NT2/D1 (cell line): Measurements from ENCODE around the gene FZD2.
"Not testable (repeated sequence)": the region's sequence is repeated elsewhere in the genome, so short reads cannot be mapped to it uniquely, and the experiment has no call there.

Experiments
- DNase-seq: peaks from one replicate; pipeline ENCODE4 v3.0.0-alpha.2; 2011; ENCODE audit warnings: low read depth, low spot score
- H3K27me3 ChIP-seq: 2 replicates; pipeline ENCODE4 v1.6.0; 2011; ENCODE audit warnings: mild to moderate bottlenecking; ENCODE audit not compliant: insufficient read length, insufficient read depth
- H3K36me3 ChIP-seq: 2 replicates; pipeline ENCODE4 v1.6.1; 2011; ENCODE audit warnings: mild to moderate bottlenecking, low read length, mixed read lengths; ENCODE audit not compliant: insufficient read depth, insufficient read length
- H3K4me1 ChIP-seq: 2 replicates; pipeline ENCODE4 v1.5.1; 2011; ENCODE audit not compliant: insufficient read depth, insufficient read length
- H3K4me3 ChIP-seq: 2 replicates; pipeline ENCODE4 v1.5.1; 2011; ENCODE audit warnings: low read depth; ENCODE audit not compliant: insufficient read length
- H3K9ac ChIP-seq: 2 replicates; pipeline ENCODE4 v1.6.0; 2011; ENCODE audit warnings: low read depth; ENCODE audit not compliant: insufficient read length
- H3K9me3 ChIP-seq: 2 replicates; pipeline ENCODE4 v1.5.1; 2011; ENCODE audit warnings: mild to moderate bottlenecking, low read length; ENCODE audit not compliant: insufficient read depth
- SUZ12 ChIP-seq: IDR thresholded peaks from 2 replicates; pipeline ENCODE4 v1.6.1; 2011; ENCODE audit not compliant: insufficient read length, insufficient read depth; ENCODE audit errors: extremely low read depth
- YY1 ChIP-seq: IDR thresholded peaks from 2 replicates; pipeline ENCODE4 v1.6.1; 2011; ENCODE audit not compliant: insufficient read length, insufficient read depth
- ZNF274 ChIP-seq: IDR thresholded peaks from 2 replicates; pipeline ENCODE4 v1.6.1; 2011; ENCODE audit warnings: mild to moderate bottlenecking, low read depth, low read length

The FZD2 gene

GRCh38 chr17:44527954-44528353, 29.3 kb upstream of the FZD2 start:
- peaks cover 23% of the 10 kb centered on the region; the same call in 1 of the 2 replicates for H3K9me3 ChIP-seq
- no peak overlapping the region for H3K9ac ChIP-seq
- DNase-seq = no peak
- no peaks in the 10 kb centered on the region for H3K4me1 ChIP-seq
- H3K36me3 ChIP-seq = no peaks in the 10 kb centered on the region
- no peak overlapping the region for H3K4me3 ChIP-seq
- TF ChIP-seq SUZ12 = no peak
- no peak for TF ChIP-seq ZNF274
- TF ChIP-seq YY1 = no peak
- H3K27me3 ChIP-seq = no peaks in the 10 kb centered on the region

- H3K9ac ChIP-seq = no peak overlapping the region
- H3K27me3 ChIP-seq = no peaks in the 10 kb centered on the region
- DNase-seq = no peak
- peaks cover 5% of the 10 kb centered on the region for H3K4me1 ChIP-seq
- no peaks in the 10 kb centered on the region for H3K36me3 ChIP-seq
- peaks cover 19% of the 10 kb centered on the region; the same call in 1 of the 2 replicates for H3K9me3 ChIP-seq
- no peak overlapping the region for H3K4me3 ChIP-seq
- TF ChIP-seq ZNF274 = no peak
- no peak for TF ChIP-seq YY1
- TF ChIP-seq SUZ12 = no peak
These were observed 27.4 kb upstream of the FZD2 start for GRCh38 chr17:44529864-44530263.

GRCh38 chr17:44530896-44531418, 26.3 kb upstream of the FZD2 start:
- H3K27me3 ChIP-seq = no peaks in the 10 kb centered on the region
- no peak for DNase-seq
- no peak overlapping the region for H3K9ac ChIP-seq
- H3K4me3 ChIP-seq = no peak overlapping the region
- H3K9me3 ChIP-seq = peaks cover 15% of the 10 kb centered on the region; the same call in 1 of the 2 replicates
- no peaks in the 10 kb centered on the region for H3K36me3 ChIP-seq
- H3K4me1 ChIP-seq = peaks cover 8% of the 10 kb centered on the region
- no peak for TF ChIP-seq YY1
- no peak for TF ChIP-seq SUZ12
- TF ChIP-seq ZNF274 = no peak

GRCh38 chr17:44533533-44534246, 23.6 kb upstream of the FZD2 start:
- TF ChIP-seq ZNF274 (no peak), SUZ12 (no peak), YY1 (no peak)
- Histone ChIP-seq H3K4me3 (no peak overlapping the region), H3K9me3 (no peaks in the 10 kb centered on the region), H3K9ac (peak overlapping the region; percentile 56), H3K36me3 (no peaks in the 10 kb centered on the region), H3K27me3 (peaks cover 6% of the 10 kb centered on the region), H3K4me1 (peaks cover 22% of the 10 kb centered on the region)
- DNase-seq = peak; percentile 80

GRCh38 chr17:44536090-44536953, 21.0 kb upstream of the FZD2 start:
- peak overlapping the region; percentile 56 for H3K9ac ChIP-seq
- DNase-seq = no peak
- no peaks in the 10 kb centered on the region for H3K36me3 ChIP-seq
- TF ChIP-seq ZNF274 (no peak), YY1 (no peak), SUZ12 (no peak)
- no peaks in the 10 kb centered on the region for H3K9me3 ChIP-seq
- H3K27me3 ChIP-seq = peaks cover 15% of the 10 kb centered on the region
- H3K4me3 ChIP-seq = no peak overlapping the region
- H3K4me1 ChIP-seq = peaks cover 23% of the 10 kb centered on the region

- H3K9ac ChIP-seq, DNase-seq, H3K9me3 ChIP-seq, H3K4me3 ChIP-seq, H3K36me3 ChIP-seq: not testable (repeated sequence)
- Histone ChIP-seq H3K4me1 (peaks cover 32% of the 10 kb centered on the region), H3K27me3 (peaks cover 19% of the 10 kb centered on the region)
These were observed 19.4 kb upstream of the FZD2 start for GRCh38 chr17:44537922-44538321.

GRCh38 chr17:44539673-44540072, 17.6 kb upstream of the FZD2 start:
- H3K27me3 ChIP-seq = peaks cover 28% of the 10 kb centered on the region
- H3K4me3 ChIP-seq = no peak overlapping the region
- peak; percentile 97 for DNase-seq
- H3K9ac ChIP-seq = peak overlapping the region; percentile 72
- peaks cover 34% of the 10 kb centered on the region for H3K4me1 ChIP-seq
- no peaks in the 10 kb centered on the region for H3K9me3 ChIP-seq
- TF ChIP-seq YY1 (no peak), SUZ12 (no peak), ZNF274 (no peak)
- H3K36me3 ChIP-seq = no peaks in the 10 kb centered on the region
